Neural cell (in vitro differentiated cells): ENCODE measurements around the gene CRK. TPM values are rescaled to one million over a fixed set of nuclear protein-coding genes. Genes with fewer than 3 reads are reported as not detected.

ENCODE experiments used
- H2AFZ ChIP-seq: fragments of 200-600, 300-800 bp; sonication (generic), shearing (Covaris generic); 2 replicates; pipeline ENCODE4 v1.6.0; 2014; ENCODE audit warnings: low read depth, mild to moderate bottlenecking, antibody characterized with exemption, low read length, moderate library complexity
- H3F3A ChIP-seq: fragments of 200-600 bp; shearing (Covaris generic); 2 replicates; pipeline ENCODE4 v1.6.1; 2016; ENCODE audit warnings: mild to moderate bottlenecking, moderate library complexity, mixed read lengths, antibody characterized with exemption, low read length; ENCODE audit not compliant: insufficient read depth, poor library complexity, severe bottlenecking
- H3K27ac ChIP-seq: fragments of 200-600, 300-800 bp; sonication (generic), shearing (Covaris generic); 2 replicates; pipeline ENCODE4 v1.5.1; 2014; ENCODE audit warnings: mild to moderate bottlenecking, low read length, moderate library complexity
- H3K27me3 ChIP-seq: fragments of 300-800, 200-600 bp; sonication (generic), shearing (Covaris generic); 2 replicates; pipeline ENCODE4 v1.6.0; 2014; ENCODE audit warnings: mild to moderate bottlenecking, low read depth, low read length, moderate library complexity; ENCODE audit not compliant: insufficient read depth
- H3K36me3 ChIP-seq: fragments of 300-800, 200-600 bp; sonication (generic), shearing (Covaris generic); 2 replicates; pipeline ENCODE4 v1.5.1; 2014; ENCODE audit warnings: mild to moderate bottlenecking, antibody characterized with exemption, low read length, moderate library complexity; ENCODE audit not compliant: insufficient read depth
- H3K4me2 ChIP-seq: fragments of 300-800, 200-600 bp; sonication (generic), shearing (Covaris generic); 2 replicates; pipeline ENCODE4 v1.6.0; 2014; ENCODE audit warnings: mild to moderate bottlenecking, low read length
- H3K4me3 ChIP-seq: fragments of 300-800, 200-600 bp; sonication (generic), shearing (Covaris generic); 2 replicates; pipeline ENCODE4 v1.5.1; 2014; ENCODE audit warnings: mild to moderate bottlenecking, low read length, moderate library complexity
- H3K79me2 ChIP-seq: fragments of 200-600 bp; shearing (Covaris generic); replicated peaks from 2 replicates; pipeline ENCODE4 v1.6.0; 2014; ENCODE audit warnings: mild to moderate bottlenecking, low read length, moderate library complexity; ENCODE audit not compliant: insufficient read depth
- H3K9ac ChIP-seq: fragments of 300-800, 200-600 bp; sonication (generic), shearing (Covaris generic); 2 replicates; pipeline ENCODE4 v1.6.1; 2016; ENCODE audit warnings: mild to moderate bottlenecking, low read length, mixed read lengths
- H3K9me2 ChIP-seq: fragments of 200-600 bp; shearing (Covaris generic); 2 replicates; pipeline ENCODE4 v1.6.1; 2016; ENCODE audit warnings: mild to moderate bottlenecking, low read length, mixed read lengths; ENCODE audit not compliant: insufficient read depth
- H3K9me3 ChIP-seq: fragments of 200-600, 300-800 bp; sonication (generic), shearing (Covaris generic); 2 replicates; pipeline ENCODE4 v1.6.1; 2016; ENCODE audit warnings: mild to moderate bottlenecking, mixed run types, low read length, moderate library complexity, mixed read lengths
- H4K20me1 ChIP-seq: fragments of 200-600 bp; shearing (Covaris generic); 2 replicates; pipeline ENCODE4 v1.6.1; 2016; ENCODE audit warnings: mild to moderate bottlenecking, mixed run types; ENCODE audit not compliant: insufficient read depth
- EP300 ChIP-seq: fragments of 450-650 bp; conservative IDR thresholded peaks from 2 replicates; pipeline ENCODE4 v1.6.1; 2014; ENCODE audit warnings: antibody characterized with exemption, mild to moderate bottlenecking, moderate library complexity; ENCODE audit not compliant: poor library complexity, severe bottlenecking
- EZH2 ChIP-seq: fragments of 200-600, 300-800 bp; shearing (Covaris generic), sonication (generic); IDR thresholded peaks from 2 replicates; pipeline ENCODE4 v1.6.1; 2014; ENCODE audit warnings: antibody characterized with exemption, low read length, borderline replicate concordance, mild to moderate bottlenecking; ENCODE audit not compliant: insufficient read depth, poor library complexity, severe bottlenecking
- MXI1 ChIP-seq: fragments of 450-650 bp; conservative IDR thresholded peaks from 2 replicates; pipeline ENCODE4 v1.6.1; 2014; ENCODE audit warnings: antibody characterized with exemption, mild to moderate bottlenecking; ENCODE audit not compliant: poor library complexity, severe bottlenecking
- POLR2AphosphoS5 ChIP-seq: IDR thresholded peaks from 2 replicates; pipeline ENCODE4 v1.6.1; 2012
- RAD21 ChIP-seq: fragments of 450-650 bp; conservative IDR thresholded peaks from 2 replicates; pipeline ENCODE4 v1.6.1; 2014; ENCODE audit warnings: antibody characterized with exemption, mild to moderate bottlenecking, moderate library complexity
- SMC3 ChIP-seq: fragments of 450-650 bp; conservative IDR thresholded peaks from 2 replicates; pipeline ENCODE4 v1.6.1; 2014; ENCODE audit warnings: antibody characterized with exemption, mild to moderate bottlenecking, moderate library complexity; ENCODE audit not compliant: poor library complexity
- TAF1 ChIP-seq: IDR thresholded peaks from 2 replicates; pipeline ENCODE4 v1.6.1; 2012; ENCODE audit warnings: low read depth
- polyA plus RNA-seq: library from polyadenylated mRNA; depleted of rRNA; stranded (reverse); fragments of >200 nt; gene quantifications from 2 replicates; pipeline ENCODE4 v1.2.3, GENCODE V29; 2014
- TF ChIP-seq, protein P1 (sequence below): fragments of 450-650 bp; IDR thresholded peaks from 2 replicates; pipeline ENCODE4 v1.5.1; 2014; ENCODE audit warnings: antibody characterized with exemption, mild to moderate bottlenecking, moderate library complexity; ENCODE audit not compliant: poor library complexity, severe bottlenecking
- TF ChIP-seq, protein P2 (sequence below): IDR thresholded peaks from 2 replicates; pipeline ENCODE4 v1.6.1; 2012; ENCODE audit warnings: borderline replicate concordance

The CRK gene
- polyA plus RNA-seq, 1 donor from 2014 or later, result 111 TPM

- no peak overlapping the region for H3K9ac ChIP-seq
- no peaks in the 10 kb centered on the region for H3K9me3 ChIP-seq
- H3K9me2 ChIP-seq, result no peaks in the 10 kb centered on the region
- H4K20me1 ChIP-seq, result peaks cover 87% of the 10 kb centered on the region
- H3F3A ChIP-seq, result no peaks in the 10 kb centered on the region
- TF ChIP-seq TAF1, result no peak
- no peak for TF ChIP-seq POLR2AphosphoS5
- no peaks in the 10 kb centered on the region for H3K36me3 ChIP-seq
- H3K27me3 ChIP-seq, result no peaks in the 10 kb centered on the region
- H3K4me2 ChIP-seq, result no peak overlapping the region
- H3K27ac ChIP-seq, result no peak overlapping the region
- H3K4me3 ChIP-seq, result no peak overlapping the region
- no peak overlapping the region for H2AFZ ChIP-seq
- peaks cover 92% of the 10 kb centered on the region for H3K79me2 ChIP-seq
Measured at GRCh38 chr17:1372618-1373017, 83.4 kb downstream of the CRK start.

GRCh38 chr17:1371893-1372590 is 84.0 kb downstream of the CRK start:
- Histone ChIP-seq H3K9me3 (no peaks in the 10 kb centered on the region), H3K9ac (no peak overlapping the region), H3F3A (no peaks in the 10 kb centered on the region), H3K9me2 (no peaks in the 10 kb centered on the region), H3K36me3 (no peaks in the 10 kb centered on the region), H3K4me2 (no peak overlapping the region), H2AFZ (no peak overlapping the region), H4K20me1 (peaks cover 87% of the 10 kb centered on the region), H3K4me3 (no peak overlapping the region), H3K27me3 (no peaks in the 10 kb centered on the region), H3K79me2 (peaks cover 92% of the 10 kb centered on the region), H3K27ac (no peak overlapping the region)
- TF ChIP-seq POLR2AphosphoS5 (no peak), MXI1 (no peak), EP300 (no peak), EZH2 (no peak), SMC3 (no peak), TAF1 (no peak), RAD21 (no peak)
- TF ChIP-seq, protein P1, sequence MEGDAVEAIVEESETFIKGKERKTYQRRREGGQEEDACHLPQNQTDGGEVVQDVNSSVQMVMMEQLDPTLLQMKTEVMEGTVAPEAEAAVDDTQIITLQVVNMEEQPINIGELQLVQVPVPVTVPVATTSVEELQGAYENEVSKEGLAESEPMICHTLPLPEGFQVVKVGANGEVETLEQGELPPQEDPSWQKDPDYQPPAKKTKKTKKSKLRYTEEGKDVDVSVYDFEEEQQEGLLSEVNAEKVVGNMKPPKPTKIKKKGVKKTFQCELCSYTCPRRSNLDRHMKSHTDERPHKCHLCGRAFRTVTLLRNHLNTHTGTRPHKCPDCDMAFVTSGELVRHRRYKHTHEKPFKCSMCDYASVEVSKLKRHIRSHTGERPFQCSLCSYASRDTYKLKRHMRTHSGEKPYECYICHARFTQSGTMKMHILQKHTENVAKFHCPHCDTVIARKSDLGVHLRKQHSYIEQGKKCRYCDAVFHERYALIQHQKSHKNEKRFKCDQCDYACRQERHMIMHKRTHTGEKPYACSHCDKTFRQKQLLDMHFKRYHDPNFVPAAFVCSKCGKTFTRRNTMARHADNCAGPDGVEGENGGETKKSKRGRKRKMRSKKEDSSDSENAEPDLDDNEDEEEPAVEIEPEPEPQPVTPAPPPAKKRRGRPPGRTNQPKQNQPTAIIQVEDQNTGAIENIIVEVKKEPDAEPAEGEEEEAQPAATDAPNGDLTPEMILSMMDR, result no peak
- TF ChIP-seq, protein P2, sequence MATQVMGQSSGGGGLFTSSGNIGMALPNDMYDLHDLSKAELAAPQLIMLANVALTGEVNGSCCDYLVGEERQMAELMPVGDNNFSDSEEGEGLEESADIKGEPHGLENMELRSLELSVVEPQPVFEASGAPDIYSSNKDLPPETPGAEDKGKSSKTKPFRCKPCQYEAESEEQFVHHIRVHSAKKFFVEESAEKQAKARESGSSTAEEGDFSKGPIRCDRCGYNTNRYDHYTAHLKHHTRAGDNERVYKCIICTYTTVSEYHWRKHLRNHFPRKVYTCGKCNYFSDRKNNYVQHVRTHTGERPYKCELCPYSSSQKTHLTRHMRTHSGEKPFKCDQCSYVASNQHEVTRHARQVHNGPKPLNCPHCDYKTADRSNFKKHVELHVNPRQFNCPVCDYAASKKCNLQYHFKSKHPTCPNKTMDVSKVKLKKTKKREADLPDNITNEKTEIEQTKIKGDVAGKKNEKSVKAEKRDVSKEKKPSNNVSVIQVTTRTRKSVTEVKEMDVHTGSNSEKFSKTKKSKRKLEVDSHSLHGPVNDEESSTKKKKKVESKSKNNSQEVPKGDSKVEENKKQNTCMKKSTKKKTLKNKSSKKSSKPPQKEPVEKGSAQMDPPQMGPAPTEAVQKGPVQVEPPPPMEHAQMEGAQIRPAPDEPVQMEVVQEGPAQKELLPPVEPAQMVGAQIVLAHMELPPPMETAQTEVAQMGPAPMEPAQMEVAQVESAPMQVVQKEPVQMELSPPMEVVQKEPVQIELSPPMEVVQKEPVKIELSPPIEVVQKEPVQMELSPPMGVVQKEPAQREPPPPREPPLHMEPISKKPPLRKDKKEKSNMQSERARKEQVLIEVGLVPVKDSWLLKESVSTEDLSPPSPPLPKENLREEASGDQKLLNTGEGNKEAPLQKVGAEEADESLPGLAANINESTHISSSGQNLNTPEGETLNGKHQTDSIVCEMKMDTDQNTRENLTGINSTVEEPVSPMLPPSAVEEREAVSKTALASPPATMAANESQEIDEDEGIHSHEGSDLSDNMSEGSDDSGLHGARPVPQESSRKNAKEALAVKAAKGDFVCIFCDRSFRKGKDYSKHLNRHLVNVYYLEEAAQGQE, result no peak

Other genes with a start within 250 kb of the CRK start
- gene BHLHA9, start 185.8 kb downstream of the CRK start, polyA plus RNA-seq, result not detected in 2 replicates
- not detected in 2 replicates for gene TRARG1, start 176.6 kb downstream of the CRK start, polyA plus RNA-seq
- gene YWHAE, start 56.0 kb downstream of the CRK start, polyA plus RNA-seq, result 594 and 646 TPM in 2 replicates
- 5.7 and 5.8 TPM in 2 replicates for gene MYO1C, start 36.5 kb upstream of the CRK start, polyA plus RNA-seq
- 35.8 and 37.6 TPM in 2 replicates for gene INPP5K, start 60.4 kb upstream of the CRK start, polyA plus RNA-seq
- 29.0 and 32.7 TPM in 2 replicates for gene PITPNA, start 106.6 kb upstream of the CRK start, polyA plus RNA-seq
- 60.1 and 69.0 TPM in 2 replicates for gene SLC43A2, start 172.6 kb upstream of the CRK start, polyA plus RNA-seq
- gene SCARF1, start 189.5 kb upstream of the CRK start, polyA plus RNA-seq, result 3.0 and 5.4 TPM in 2 replicates
- 7.5 and 14.9 TPM in 2 replicates for gene RILP, start 193.6 kb upstream of the CRK start, polyA plus RNA-seq
- 43.9 and 56.9 TPM in 2 replicates for gene PRPF8, start 228.6 kb upstream of the CRK start, polyA plus RNA-seq